Measurements from ENCODE around the gene OSBPL2.

OSBPL2 gene

GRCh38 chr20:62287129-62287528 lies 48.8 kb downstream of the OSBPL2 start:
- no peak for DNase-seq

DNA sequence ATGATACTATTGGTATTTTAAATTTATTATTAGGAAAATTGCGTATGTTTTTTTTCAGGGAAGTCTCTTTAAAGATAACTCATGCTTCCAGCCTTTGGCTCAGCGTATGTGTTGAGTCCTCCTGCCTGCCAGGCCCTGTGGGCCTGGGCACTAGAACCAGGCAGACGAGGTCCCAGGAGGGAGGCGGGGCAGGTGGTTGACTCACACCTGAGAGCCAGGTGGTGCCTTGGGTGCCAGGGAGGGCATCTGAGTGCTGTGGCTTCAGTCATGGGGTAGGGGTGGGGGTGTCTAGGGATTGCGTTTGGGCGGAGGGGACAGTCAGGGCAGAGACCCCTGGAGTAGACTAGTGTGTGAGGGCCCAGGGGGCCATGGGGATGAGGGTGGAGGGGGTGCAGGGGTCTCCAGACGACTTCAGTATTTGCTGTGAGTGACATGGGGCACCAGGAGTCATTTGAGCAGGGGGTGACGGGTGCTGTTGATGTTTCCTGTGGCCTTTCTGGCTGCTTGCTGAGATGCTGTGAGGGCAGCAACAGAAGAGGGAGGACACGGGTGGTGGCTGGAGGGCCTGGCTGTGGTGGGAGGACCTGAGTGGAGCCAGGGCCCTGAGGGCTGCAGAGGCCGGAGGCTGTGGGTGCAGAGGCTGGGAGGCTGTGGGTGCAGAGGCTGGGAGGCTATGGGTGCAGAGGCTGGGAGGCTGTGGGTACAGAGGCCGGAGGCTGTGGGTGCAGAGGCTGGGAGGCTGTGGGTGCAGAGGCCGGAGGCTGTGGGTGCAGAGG lies 49.6 kb downstream of the OSBPL2 start:
- no peak for DNase-seq

DNA sequence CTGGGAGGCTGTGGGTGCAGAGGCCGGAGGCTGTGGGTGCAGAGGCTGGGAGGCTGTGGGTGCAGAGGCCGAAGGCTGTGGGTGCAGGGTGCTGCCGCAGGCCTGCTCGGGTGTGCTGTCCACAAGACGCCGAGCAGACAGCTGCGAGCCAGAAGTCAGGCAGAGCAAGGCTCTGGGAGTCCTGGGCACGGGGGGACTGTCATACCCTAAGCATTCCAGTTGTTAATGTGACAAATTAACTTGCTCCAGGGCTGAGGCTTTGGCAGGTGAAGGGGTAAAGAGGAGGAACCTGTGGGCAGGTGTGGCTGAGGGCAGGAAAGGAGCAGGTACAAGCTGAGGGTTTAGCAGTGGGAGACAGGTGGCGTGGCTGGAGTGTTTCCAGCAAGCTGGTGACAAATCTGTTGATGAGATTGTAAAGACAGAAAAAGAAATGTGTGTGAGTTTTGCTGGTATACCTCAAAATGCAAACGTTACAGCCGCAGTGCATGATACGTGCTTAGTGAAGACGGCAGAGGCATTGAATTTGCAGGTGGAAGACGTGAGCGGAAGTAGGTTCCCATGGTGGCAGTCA lies 50.3 kb downstream of the OSBPL2 start:
- no peak for DNase-seq

DNA sequence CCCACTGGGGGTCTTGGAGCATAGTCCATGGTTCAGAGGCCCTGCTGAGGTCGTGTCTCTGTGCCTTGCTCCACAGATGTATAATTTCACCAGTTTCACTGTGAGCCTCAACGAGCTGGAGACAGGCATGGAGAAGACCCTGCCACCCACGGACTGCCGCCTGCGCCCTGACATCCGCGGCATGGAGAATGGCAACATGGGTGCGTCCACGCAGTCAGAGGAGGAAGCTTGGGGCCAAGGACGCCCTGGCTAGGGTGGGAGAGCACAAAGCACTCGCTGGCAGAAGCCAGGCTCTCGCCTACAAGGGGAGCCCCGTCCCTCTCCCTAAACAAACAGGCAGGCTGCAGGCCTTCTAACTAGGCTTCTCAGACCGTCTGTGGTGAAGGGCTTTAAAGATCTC lies 50.8 kb downstream of the OSBPL2 start:
- DNase-seq: no peak

DNA sequence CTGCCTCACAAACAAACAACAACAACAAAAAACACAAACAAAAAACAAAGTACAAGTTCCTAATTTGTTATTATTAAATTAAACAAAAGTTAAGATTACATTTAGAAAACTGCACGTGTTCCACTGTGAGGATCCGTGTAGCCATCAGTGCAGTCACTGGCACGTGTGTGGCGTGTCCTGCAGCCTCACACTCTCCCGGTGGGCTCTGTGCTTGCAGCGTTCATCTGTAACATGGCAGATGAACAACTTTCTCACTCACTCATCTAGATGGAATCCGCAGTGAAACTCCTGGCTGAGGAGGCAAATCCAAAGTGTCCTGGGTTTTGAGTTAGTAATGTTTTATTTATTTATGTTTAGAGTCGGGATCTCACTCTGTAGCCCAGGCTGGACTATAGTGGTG lies 51.6 kb downstream of the OSBPL2 start:
- DNase-seq: no peak

GRCh38 chr20:62291251-62292066 lies 53.1 kb downstream of the OSBPL2 start:
- no peak for DNase-seq

DNA sequence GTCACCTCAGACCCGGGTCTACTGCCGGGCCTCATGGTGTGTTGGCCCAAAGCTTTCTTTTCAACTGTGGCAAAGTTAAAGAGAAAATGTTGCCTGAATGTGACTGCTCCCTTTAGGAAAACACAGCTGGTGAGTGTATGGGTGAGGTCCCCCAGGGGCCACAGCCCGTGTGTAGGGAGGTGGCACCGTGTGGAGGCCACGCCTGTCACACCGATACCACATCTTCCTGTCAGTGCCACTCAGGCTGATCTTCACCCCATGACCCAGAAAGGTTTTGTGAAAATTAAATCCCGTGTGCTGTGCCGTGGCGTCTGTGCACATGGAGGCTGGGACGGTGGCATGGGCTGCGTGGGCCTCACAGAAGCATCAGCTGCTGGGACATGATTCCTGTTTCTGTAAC lies 53.8 kb downstream of the OSBPL2 start:
- DNase-seq: no peak

GRCh38 chr20:62293111-62293784 lies 54.9 kb downstream of the OSBPL2 start:
- no peak for DNase-seq

GRCh38 chr20:62293946-62294345 lies 55.6 kb downstream of the OSBPL2 start:
- DNase-seq: no peak

- DNase-seq: no peak
Measured at GRCh38 chr20:62294516-62294915, 56.2 kb downstream of the OSBPL2 start.

DNA sequence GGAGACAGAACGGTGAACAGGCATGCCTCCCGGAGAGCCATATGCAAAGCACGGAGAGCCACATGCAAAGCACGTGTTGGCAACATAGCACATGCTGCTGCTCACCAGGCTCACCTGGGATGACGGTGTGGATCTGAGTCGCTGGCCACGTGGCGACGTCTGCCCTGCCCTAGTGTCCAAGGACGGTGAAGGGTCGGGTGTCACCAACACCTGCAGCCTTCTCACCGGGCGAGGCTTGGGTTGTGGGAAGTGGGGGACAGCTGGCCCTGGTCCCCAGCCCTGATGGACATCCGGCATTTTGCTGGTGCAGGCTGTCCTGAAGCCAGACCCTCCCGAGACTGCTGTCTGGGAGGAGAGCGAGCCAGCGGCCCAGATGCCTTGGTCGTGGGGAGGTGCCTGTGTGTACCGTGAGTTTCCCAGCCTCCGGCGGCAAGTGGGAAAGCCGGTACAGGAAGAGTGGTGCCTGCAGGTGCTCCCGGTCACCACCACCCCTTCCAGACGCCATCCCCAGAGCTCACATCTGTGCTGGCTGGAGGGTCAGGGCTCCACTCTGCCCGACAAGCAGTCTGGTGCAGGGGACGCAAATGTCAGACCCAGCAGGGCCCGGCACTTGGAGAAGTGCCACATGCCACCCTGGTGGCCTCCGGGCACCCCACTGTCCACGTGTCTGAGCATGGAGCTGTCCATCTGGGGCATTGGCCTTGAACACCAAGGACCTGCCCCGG lies 58.6 kb downstream of the OSBPL2 start:
- no peak for DNase-seq

DNA sequence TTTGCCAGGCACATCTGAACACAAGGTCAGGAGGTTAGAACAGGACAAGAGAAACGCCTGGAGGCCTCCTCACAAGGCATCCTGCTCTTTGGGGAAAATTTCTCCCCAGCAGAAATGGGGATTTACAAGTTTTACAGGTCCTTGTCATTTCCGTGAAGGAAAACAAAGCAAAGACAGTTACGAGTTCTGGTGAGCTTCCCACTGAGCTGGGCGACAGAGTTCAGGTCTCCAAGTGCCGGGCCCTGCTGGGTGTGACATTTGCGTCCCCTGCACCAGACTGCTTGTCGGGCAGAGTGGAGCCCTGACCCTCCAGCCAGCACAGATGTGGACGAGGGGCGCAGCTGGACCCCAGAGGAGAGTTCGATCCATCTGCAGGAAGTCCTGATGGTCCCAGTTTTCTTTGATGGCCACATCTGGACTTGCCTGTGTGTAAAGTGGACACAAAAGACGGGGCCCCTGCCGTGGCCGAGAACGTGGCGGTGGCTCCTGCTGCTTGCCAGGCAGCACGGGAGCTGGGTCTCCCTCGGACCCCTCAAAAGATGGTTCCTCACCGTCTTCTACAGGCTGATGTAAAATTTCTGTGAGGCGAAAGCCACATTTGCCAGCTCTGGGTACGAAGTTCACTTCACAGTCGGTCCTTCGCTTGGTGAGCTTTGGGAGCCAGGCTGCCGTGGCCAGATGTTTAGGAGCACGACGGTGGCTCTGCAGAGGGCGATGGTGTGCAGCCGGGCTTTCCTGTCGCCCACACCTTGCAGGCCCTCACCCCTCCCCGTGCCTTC lies 59.3 kb downstream of the OSBPL2 start:
- no peak for DNase-seq

GRCh38 chr20:62298577-62299249 lies 60.4 kb downstream of the OSBPL2 start:
- DNase-seq: no peak

DNA sequence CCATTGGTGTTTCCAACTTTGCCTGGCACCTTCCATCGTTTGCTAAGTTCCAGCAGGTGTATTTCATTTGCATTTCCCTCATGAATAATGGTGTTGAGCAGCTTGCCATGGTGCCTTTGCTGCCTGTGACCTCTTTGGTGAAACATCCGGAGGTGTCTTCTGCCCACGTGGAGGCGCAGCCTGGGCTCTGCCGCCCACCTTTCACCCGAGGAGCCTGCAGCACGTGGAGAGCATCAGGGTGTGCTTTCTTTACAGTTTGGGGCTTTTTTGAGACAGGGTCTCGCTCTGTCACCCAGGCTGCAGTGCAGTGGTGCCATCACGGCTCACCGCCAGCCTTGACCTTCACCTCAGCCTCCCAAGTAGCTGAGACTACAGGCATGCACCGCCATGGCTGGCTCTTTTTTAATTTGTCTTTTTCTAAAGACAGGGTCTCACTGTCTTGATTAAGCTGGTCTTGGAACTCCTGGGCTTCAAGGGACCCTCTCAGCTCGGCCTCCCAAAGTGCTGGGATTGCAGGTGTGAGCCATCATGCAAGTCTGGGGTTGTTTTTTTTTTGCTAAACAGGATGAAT lies 61.4 kb downstream of the OSBPL2 start:
- no peak for DNase-seq

GRCh38 chr20:62300319-62300718 lies 62.0 kb downstream of the OSBPL2 start:
- DNase-seq: no peak

DNA sequence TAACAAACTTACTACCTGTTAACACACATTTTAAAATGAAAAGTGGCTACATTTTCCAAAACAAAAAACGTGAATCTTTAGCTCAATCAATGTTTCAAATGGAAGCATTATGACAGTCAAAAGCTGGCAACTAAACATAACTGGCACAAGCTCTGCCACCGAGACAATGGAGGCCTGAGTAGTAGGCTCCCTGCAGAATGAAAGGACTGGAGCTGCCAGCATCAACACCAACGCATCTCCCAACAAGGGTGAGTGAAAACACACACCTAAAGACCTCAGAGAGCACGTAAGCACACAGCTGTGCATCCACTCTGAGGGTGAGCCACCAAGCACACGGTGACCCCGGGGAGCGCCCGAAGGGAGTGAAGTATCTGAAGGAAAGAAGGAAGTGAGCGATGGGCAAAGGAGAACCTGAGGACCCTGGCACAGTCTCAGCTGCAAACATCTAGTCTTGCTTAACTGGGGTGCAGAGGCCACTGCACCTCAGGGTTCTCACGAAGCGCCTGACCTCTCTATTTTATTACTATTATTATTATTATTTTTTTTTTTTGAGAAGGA lies 62.9 kb downstream of the OSBPL2 start:
- no peak for DNase-seq

GRCh38 chr20:62301773-62302340 lies 63.5 kb downstream of the OSBPL2 start:
- peak; percentile 85 for DNase-seq

DNA sequence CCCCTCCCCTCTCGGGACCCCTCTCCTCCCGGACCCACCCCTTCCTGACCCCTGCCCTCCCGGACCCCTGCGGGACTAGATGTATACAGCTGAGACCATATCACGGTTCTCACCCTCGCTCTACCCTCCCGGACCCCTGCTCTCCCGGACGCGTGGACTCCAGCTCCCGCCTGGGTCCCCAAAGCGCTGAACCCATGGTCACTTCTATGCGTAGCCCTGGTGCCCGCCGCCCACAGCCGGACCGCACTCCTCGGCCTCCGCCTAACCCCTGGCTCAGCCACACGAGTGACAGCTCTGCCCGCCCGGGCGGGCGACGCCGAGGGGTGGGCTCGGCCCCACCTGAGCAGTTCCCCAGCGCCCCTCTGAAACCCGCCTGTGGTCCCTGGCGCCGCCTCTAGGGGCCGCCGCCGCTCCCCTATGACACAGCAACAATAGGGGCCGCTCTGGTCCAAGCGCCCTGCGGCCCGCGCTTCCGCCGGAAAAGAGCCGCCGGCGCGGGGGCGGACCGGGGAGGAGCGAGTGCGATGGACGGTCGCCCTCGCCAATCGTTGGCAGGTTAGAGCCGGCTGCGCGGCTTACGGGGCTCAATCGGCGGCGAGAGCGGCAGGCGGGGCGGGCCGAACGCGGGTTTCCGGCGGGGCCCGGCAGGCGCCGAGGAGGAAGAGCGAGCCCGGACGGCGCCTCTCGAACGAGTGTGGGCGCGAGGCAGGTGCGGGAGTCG lies 64.2 kb downstream of the OSBPL2 start, which contains the start of gene ADRM1:
Gene ADRM1 (plus strand): TSS at position 657 of the 721 bp plus-strand sequence. CDS start 572 bp downstream, outside the sequence.
- DNase-seq: peak; percentile 95 to 96

- no peak for DNase-seq
Measured at GRCh38 chr20:62303062-62303339, 64.7 kb downstream of the OSBPL2 start.

Measured in activated CD4-positive, alpha-beta T cell treated with anti-CD3 and anti-CD28 coated beads for 4 hours (primary cell).